ENCODE measurements around the gene KLHDC3. TPM values are rescaled to one million over a fixed set of nuclear protein-coding genes. Genes with fewer than 3 reads are reported as not detected.
"Not testable (repeated sequence)": the region's sequence is repeated elsewhere in the genome, so short reads cannot be mapped to it uniquely, and the experiment has no call there.

KLHDC3 gene
- total RNA-seq, 1 donor from 2014 or later = 67.4 TPM

- DNase-seq (ENCODE audit: low read depth) (no peak), FAIRE-seq (no peak)
- no peaks in the 10 kb centered on the region for H3K27me3 ChIP-seq (ENCODE audit: insufficient read depth, low read length)
- H3K79me2 ChIP-seq (ENCODE audit: insufficient read depth, low read length) = no peaks in the 10 kb centered on the region
- H3K9me3 ChIP-seq (ENCODE audit: insufficient read depth, low read depth, low read length) = no peaks in the 10 kb centered on the region
- no peaks in the 10 kb centered on the region for H3K4me1 ChIP-seq (ENCODE audit: insufficient read depth, low read length)
- H3K36me3 Mint-ChIP-seq (ENCODE audit: low read depth, unreplicated experiment) = peaks cover 38% of the 10 kb centered on the region
- no peaks in the 10 kb centered on the region for H3K4me1 Mint-ChIP-seq (ENCODE audit: low read depth, unreplicated experiment)
- H3K27me3 Mint-ChIP-seq (ENCODE audit: low read depth, unreplicated experiment) = no peaks in the 10 kb centered on the region
- no peak overlapping the region for H2AFZ ChIP-seq (ENCODE audit: low read depth, low read length)
- no peaks in the 10 kb centered on the region for H3K9me3 Mint-ChIP-seq (ENCODE audit: unreplicated experiment)
- H3K4me3 ChIP-seq (ENCODE audit: insufficient read depth, low read depth, low read length) = no peak overlapping the region
- H3K4me3 Mint-ChIP-seq (ENCODE audit: unreplicated experiment) = no peak overlapping the region
- peaks cover 7% of the 10 kb centered on the region for H4K20me1 ChIP-seq (ENCODE audit: insufficient read depth, low read length)
- no peak overlapping the region for H3K27ac ChIP-seq (ENCODE audit: low read depth, low read length)
- TF ChIP-seq EZH2 (IDR thresholded peaks at IDR 0.05; ENCODE audit: insufficient read depth, low read length) (no peak), CTCF (IDR thresholded peaks at IDR 0.05; ENCODE audit: insufficient read depth, low read depth, low read length) (no peak)
- no peak overlapping the region for H3K27ac Mint-ChIP-seq (ENCODE audit: unreplicated experiment)
- H3K4me2 ChIP-seq (ENCODE audit: low read length) = no peak overlapping the region
- no peak overlapping the region for H3K9ac ChIP-seq (ENCODE audit: low read length)
- peaks cover 4% of the 10 kb centered on the region for H3K36me3 ChIP-seq (ENCODE audit: insufficient read depth, low read length)
These were observed 26.7 kb downstream of the KLHDC3 start for GRCh38 chr6:43040542-43041257.

GRCh38 chr6:43041475-43041874 lies 27.4 kb downstream of the KLHDC3 start:
- H3K4me1 ChIP-seq (ENCODE audit: insufficient read depth, low read length); H3K4me1 Mint-ChIP-seq (ENCODE audit: low read depth, unreplicated experiment); H3K4me3 Mint-ChIP-seq (ENCODE audit: unreplicated experiment); H3K27me3 ChIP-seq (ENCODE audit: insufficient read depth, low read length); FAIRE-seq; H3K79me2 ChIP-seq (ENCODE audit: insufficient read depth, low read length); H3K9me3 ChIP-seq (ENCODE audit: insufficient read depth, low read depth, low read length); H3K27me3 Mint-ChIP-seq (ENCODE audit: low read depth, unreplicated experiment); DNase-seq (ENCODE audit: low read depth); H3K9me3 Mint-ChIP-seq (ENCODE audit: unreplicated experiment); H3K9ac ChIP-seq (ENCODE audit: low read length); H3K4me3 ChIP-seq (ENCODE audit: insufficient read depth, low read depth, low read length); H3K4me2 ChIP-seq (ENCODE audit: low read length); H3K27ac Mint-ChIP-seq (ENCODE audit: unreplicated experiment); H3K27ac ChIP-seq (ENCODE audit: low read depth, low read length); H4K20me1 ChIP-seq (ENCODE audit: insufficient read depth, low read length); H2AFZ ChIP-seq (ENCODE audit: low read depth, low read length); H3K36me3 ChIP-seq (ENCODE audit: insufficient read depth, low read length): not testable (repeated sequence)
- H3K36me3 Mint-ChIP-seq (ENCODE audit: low read depth, unreplicated experiment) = peaks cover 43% of the 10 kb centered on the region

- no peak overlapping the region for H3K27ac ChIP-seq (ENCODE audit: low read depth, low read length)
- H3K4me1 Mint-ChIP-seq (ENCODE audit: low read depth, unreplicated experiment) = no peaks in the 10 kb centered on the region
- no peak overlapping the region for H3K4me2 ChIP-seq (ENCODE audit: low read length)
- no peaks in the 10 kb centered on the region for H3K4me1 ChIP-seq (ENCODE audit: insufficient read depth, low read length)
- no peaks in the 10 kb centered on the region for H3K9me3 ChIP-seq (ENCODE audit: insufficient read depth, low read depth, low read length)
- H2AFZ ChIP-seq (ENCODE audit: low read depth, low read length) = no peak overlapping the region
- TF ChIP-seq EZH2 (IDR thresholded peaks at IDR 0.05; ENCODE audit: insufficient read depth, low read length) (no peak), CTCF (IDR thresholded peaks at IDR 0.05; ENCODE audit: insufficient read depth, low read depth, low read length) (no peak)
- H3K79me2 ChIP-seq (ENCODE audit: insufficient read depth, low read length) = no peaks in the 10 kb centered on the region
- peaks cover 31% of the 10 kb centered on the region for H3K36me3 Mint-ChIP-seq (ENCODE audit: low read depth, unreplicated experiment)
- H3K27me3 Mint-ChIP-seq (ENCODE audit: low read depth, unreplicated experiment) = no peaks in the 10 kb centered on the region
- FAIRE-seq = no peak
- no peaks in the 10 kb centered on the region for H3K27me3 ChIP-seq (ENCODE audit: insufficient read depth, low read length)
- H4K20me1 ChIP-seq (ENCODE audit: insufficient read depth, low read length) = no peaks in the 10 kb centered on the region
- H3K4me3 ChIP-seq (ENCODE audit: insufficient read depth, low read depth, low read length) = no peak overlapping the region
- H3K4me3 Mint-ChIP-seq (ENCODE audit: unreplicated experiment) = no peak overlapping the region
- H3K36me3 ChIP-seq (ENCODE audit: insufficient read depth, low read length) = peaks cover 6% of the 10 kb centered on the region
- H3K9me3 Mint-ChIP-seq (ENCODE audit: unreplicated experiment) = no peaks in the 10 kb centered on the region
- H3K27ac Mint-ChIP-seq (ENCODE audit: unreplicated experiment) = no peak overlapping the region
- DNase-seq (ENCODE audit: low read depth) = no peak
- H3K9ac ChIP-seq (ENCODE audit: low read length) = no peak overlapping the region
These were observed 29.3 kb downstream of the KLHDC3 start for GRCh38 chr6:43043310-43043709.

All from astrocyte (in vitro differentiated cells and primary cell).